Esophagus muscularis mucosa (tissue), 4 donors: ENCODE data around the gene CHST12. TPM values are rescaled to one million over a fixed set of nuclear protein-coding genes. Genes with fewer than 3 reads are reported as not detected.
A peak's percentile ranks its signal among the peaks of the same experiment; 100 is the strongest.

ENCODE experiments used
- DNase-seq: peaks from one replicate; pipeline ENCODE4 v3.0.0-alpha.2; 2017; ENCODE audit errors: extremely low spot score
- H3K27ac ChIP-seq, 4 donors: fragments of 200-600 bp; sonication (generic); replicated peaks in 1 of 4; 1 replicate in 3 of 4; 2 replicates in 1 of 4; pipeline ENCODE4 v1.5.1; 2016 to 2019; ENCODE audit warnings: mild to moderate bottlenecking in 1 of 4
- H3K27me3 ChIP-seq, 4 donors: fragments of 200-600 bp; sonication (generic); one replicate each; pipeline versions ENCODE4 v1.5.1 to v1.6.0; 2016 to 2019
- H3K36me3 ChIP-seq, 4 donors: fragments of 200-600 bp; sonication (generic); one replicate each; pipeline ENCODE4 v1.5.1; 2016 to 2019
- H3K4me1 ChIP-seq, 4 donors: fragments of 200-600 bp; sonication (generic); one replicate each; pipeline ENCODE4 v1.5.1; 2016 to 2019
- H3K4me3 ChIP-seq, 4 donors: fragments of 200-600 bp; sonication (generic); 1 replicate in 2 of 4; 2 replicates in 2 of 4; pipeline ENCODE4 v1.5.1; 2016 to 2019; ENCODE audit warnings: mild to moderate bottlenecking in 4 of 4, moderate library complexity in 1 of 4
- H3K9me3 ChIP-seq, 4 donors: fragments of 200-600 bp; sonication (generic); 1 replicate in 3 of 4; 2 replicates in 1 of 4; pipeline ENCODE4 v1.5.1; 2016 to 2019
- EP300 ChIP-seq: sonication (generic); formaldehyde crosslinking; IDR thresholded peaks from one replicate; pipeline ENCODE4 v1.6.1; 2017; ENCODE audit warnings: antibody characterized with exemption
- POLR2A ChIP-seq: fragments of 450-650 bp; IDR thresholded peaks from one replicate; pipeline ENCODE4 v1.6.1; 2017; ENCODE audit warnings: antibody characterized with exemption, moderate library complexity, mild to moderate bottlenecking, low read depth
- POLR2AphosphoS5 ChIP-seq, 2 donors: sonication (generic); formaldehyde crosslinking; IDR thresholded peaks; one replicate each; pipeline ENCODE4 v1.6.1; 2017; ENCODE audit warnings: antibody characterized with exemption in 2 of 2
- WGBS: methylation state at CpG from one replicate; pipeline ENCODE4 v1.1.5; 2018; 5-methylcytosine and 5-hydroxymethylcytosine counted together
- intact Hi-C: fragments of 100-400 bp; cut with DNase I; formaldehyde crosslinking; loops from one replicate; pipeline ENCODE4 v1.15.1; 2023
- total RNA-seq, 4 donors: library from RNA; depleted of rRNA; stranded (reverse); fragments of >200 nt; gene quantifications; one replicate each; pipeline versions ENCODE4 v1.1.0 to v1.2.1, GENCODE V29; 2016
- TF ChIP-seq, protein P1 (sequence below), 3 experiments: fragments of 200-600 bp in 2 of 3; fragments of 450-650 bp in 1 of 3; sonication (generic) in 2 of 3; IDR thresholded peaks; one replicate each; pipeline ENCODE4 v1.5.1; 2017 to 2019; ENCODE audit warnings: antibody characterized with exemption in 3 of 3, mild to moderate bottlenecking in 2 of 3, moderate library complexity in 1 of 3

CHST12 gene
- total RNA-seq, 4 donors from 2014 or later, result 6.6 to 24.0 (median 14.8) TPM

DNA sequence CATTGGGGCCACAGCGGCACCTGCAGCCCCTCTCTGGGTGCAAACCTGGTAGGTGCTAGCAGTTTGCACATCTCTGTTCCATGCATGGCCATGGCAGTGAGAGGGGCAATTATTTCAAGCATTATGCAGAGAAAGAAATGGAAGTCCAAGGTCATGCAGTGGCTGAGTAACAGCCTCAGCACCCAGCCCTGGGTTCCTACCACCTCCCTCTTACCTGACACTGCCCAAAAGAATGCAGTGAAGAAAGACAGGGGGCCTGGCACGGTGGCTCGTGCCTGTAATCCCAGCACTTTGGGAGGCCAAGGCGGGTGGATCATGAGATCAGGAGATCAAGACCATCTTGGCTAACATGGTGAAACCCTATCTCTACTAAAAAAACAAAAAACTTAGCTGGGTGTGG lies 4.9 kb upstream of the CHST12 start:
- intact Hi-C loops, result no loop called here
- H3K36me3 ChIP-seq, result no peaks in the 10 kb centered on the region
- TF ChIP-seq POLR2A (no peak), EP300 (no peak), POLR2AphosphoS5 (IDR thresholded peaks at IDR 0.05) (no peak)
- TF ChIP-seq, protein P1, sequence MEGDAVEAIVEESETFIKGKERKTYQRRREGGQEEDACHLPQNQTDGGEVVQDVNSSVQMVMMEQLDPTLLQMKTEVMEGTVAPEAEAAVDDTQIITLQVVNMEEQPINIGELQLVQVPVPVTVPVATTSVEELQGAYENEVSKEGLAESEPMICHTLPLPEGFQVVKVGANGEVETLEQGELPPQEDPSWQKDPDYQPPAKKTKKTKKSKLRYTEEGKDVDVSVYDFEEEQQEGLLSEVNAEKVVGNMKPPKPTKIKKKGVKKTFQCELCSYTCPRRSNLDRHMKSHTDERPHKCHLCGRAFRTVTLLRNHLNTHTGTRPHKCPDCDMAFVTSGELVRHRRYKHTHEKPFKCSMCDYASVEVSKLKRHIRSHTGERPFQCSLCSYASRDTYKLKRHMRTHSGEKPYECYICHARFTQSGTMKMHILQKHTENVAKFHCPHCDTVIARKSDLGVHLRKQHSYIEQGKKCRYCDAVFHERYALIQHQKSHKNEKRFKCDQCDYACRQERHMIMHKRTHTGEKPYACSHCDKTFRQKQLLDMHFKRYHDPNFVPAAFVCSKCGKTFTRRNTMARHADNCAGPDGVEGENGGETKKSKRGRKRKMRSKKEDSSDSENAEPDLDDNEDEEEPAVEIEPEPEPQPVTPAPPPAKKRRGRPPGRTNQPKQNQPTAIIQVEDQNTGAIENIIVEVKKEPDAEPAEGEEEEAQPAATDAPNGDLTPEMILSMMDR (IDR thresholded peaks at IDR 0.05), result no peak
- H3K27me3 ChIP-seq, result no peaks in the 10 kb centered on the region
- no peak for DNase-seq
- no peaks in the 10 kb centered on the region for H3K9me3 ChIP-seq
- WGBS, result 95% methylated on average over 4 of the region's 4 CpGs
- H3K27ac ChIP-seq, result no peak overlapping the region
- H3K4me1 ChIP-seq, result peaks cover 26 to 29% (median 27%) of the 10 kb centered on the region in 4 donors
- no peak overlapping the region for H3K4me3 ChIP-seq

- Histone ChIP-seq H3K4me3 (no peak overlapping the region), H3K4me1 (peaks cover 32 to 36% (median 35%) of the 10 kb centered on the region in 4 donors), H3K27ac (peak overlapping the region; percentile 66 to 84 (median 74)), H3K36me3 (no peaks in the 10 kb centered on the region), H3K27me3 (no peaks in the 10 kb centered on the region), H3K9me3 (no peaks in the 10 kb centered on the region)
- intact Hi-C loops, result no loop called here
- 20% methylated on average over 6 of the region's 6 CpGs for WGBS
- DNase-seq, result no peak
- peak; percentile 31 to 41 for TF ChIP-seq POLR2AphosphoS5 (IDR thresholded peaks at IDR 0.05)
- no peak for TF ChIP-seq POLR2A
Observed at GRCh38 chr7:2399848-2400587, 3.4 kb upstream of the CHST12 start.

GRCh38 chr7:2402687-2403013 lies 761 bp upstream of the CHST12 start:
- peak overlapping the region; percentile 85 to 99 (median 97) for H3K4me3 ChIP-seq
- intact Hi-C loops, result loop anchor here (1.0 kb wide), 1 partner anchor 46 kb away; no protein-coding TSS in a partner anchor
- TF ChIP-seq, protein P1 (IDR thresholded peaks at IDR 0.05), result no peak
- TF ChIP-seq EP300, result no peak
- no peak for TF ChIP-seq POLR2AphosphoS5 (IDR thresholded peaks at IDR 0.05)
- TF ChIP-seq POLR2A, result no peak
- H3K36me3 ChIP-seq, result no peaks in the 10 kb centered on the region
- DNase-seq, result no peak
- peak overlapping the region; percentile 66 to 86 (median 83) for H3K27ac ChIP-seq
- no peaks in the 10 kb centered on the region for H3K27me3 ChIP-seq
- peaks cover 42 to 61% (median 56%) of the 10 kb centered on the region in 4 donors for H3K4me1 ChIP-seq
- WGBS, result 64% methylated on average over 6 of the region's 6 CpGs
- H3K9me3 ChIP-seq, result no peaks in the 10 kb centered on the region

DNA sequence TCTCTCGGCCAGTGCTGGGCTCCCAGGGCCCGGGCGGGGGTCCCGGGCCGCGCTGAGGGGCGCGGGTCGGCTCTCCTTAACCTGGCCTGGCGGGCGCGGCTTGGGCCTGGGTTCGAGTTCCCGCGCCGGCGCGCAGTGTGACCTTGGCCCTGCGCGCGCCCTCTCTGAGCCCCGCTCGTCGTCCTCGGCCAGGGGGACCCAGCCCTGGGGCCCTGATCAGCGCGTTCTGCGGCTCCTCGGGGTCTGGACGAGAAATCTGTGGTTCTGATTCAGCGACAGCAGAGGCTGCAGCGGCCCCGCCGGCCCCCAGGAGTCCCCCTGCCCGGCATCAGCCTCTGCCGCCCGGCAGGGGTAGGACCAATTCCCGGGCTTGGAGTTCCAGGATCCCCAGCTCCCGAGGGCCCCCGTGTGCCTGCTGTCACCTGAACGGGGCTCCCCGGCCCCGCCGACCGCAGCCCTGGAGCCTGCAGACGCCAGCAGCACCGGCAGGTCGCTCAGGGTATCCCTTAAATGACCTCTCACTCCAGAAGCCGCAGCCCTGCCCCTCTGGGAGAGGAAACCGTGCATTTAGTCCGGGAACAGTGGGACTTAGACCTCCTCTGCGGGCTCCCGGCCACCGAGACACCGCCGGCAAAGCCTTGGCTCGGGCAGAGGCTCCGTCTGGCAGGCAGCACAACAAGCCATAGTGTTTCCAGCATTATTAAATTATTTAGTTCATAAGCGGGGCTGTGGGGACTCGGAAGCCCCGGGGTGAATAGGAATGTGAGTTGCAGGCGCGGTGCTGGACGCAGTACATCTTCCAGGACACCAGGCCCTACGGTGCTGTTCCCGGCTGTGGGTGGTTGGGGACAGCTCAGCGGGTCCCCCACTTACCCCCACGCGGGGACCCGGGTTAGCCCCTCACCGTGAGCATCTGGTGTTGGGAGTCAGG lies 572 bp downstream of the CHST12 start:
- Histone ChIP-seq H3K4me1 (peaks cover 49 to 71% (median 66%) of the 10 kb centered on the region in 4 donors), H3K36me3 (no peaks in the 10 kb centered on the region), H3K27ac (peak overlapping the region; percentile 81 to 86 (median 84)), H3K4me3 (peak overlapping the region; percentile 85 to 99 (median 97)), H3K9me3 (no peaks in the 10 kb centered on the region), H3K27me3 (no peaks in the 10 kb centered on the region)
- intact Hi-C loops, result loop anchor here (1.0 kb wide), 1 partner anchor 48 kb away; no protein-coding TSS in a partner anchor
- no peak for DNase-seq
- WGBS, result 3% methylated on average over 7 of the region's 71 CpGs
- no peak for TF ChIP-seq POLR2AphosphoS5 (IDR thresholded peaks at IDR 0.05)
- TF ChIP-seq, protein P1 (IDR thresholded peaks at IDR 0.05), result peak in 1 of 3 experiments; percentile 20

DNA sequence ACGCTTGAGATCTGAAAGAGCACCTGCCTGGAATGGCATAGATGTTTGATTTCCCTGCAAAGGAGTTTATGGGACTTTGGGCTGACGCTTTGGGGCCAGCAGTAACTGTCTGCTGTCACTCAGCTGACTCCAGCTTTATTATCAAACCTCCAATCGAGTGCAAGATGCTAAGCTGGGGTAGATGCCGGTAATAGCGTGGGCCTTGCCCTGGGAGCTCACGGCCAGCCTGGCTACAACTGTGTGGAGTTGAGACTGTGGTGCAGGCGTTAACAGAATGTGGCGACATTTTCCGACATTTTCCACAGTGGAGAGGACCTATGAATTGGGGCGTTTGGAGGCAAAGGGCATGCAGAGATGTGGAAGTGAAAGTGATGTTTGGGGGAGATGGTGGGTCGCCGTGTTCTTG lies 1.3 kb downstream of the CHST12 start:
- peaks cover 47 to 72% (median 63%) of the 10 kb centered on the region in 4 donors for H3K4me1 ChIP-seq
- no peaks in the 10 kb centered on the region for H3K36me3 ChIP-seq
- H3K27ac ChIP-seq, result peak overlapping the region in 3 of 4 donors; percentile 81 to 86 (median 85)
- 62% methylated on average over 12 of the region's 12 CpGs for WGBS
- intact Hi-C loops, result no loop called here
- TF ChIP-seq, protein P1 (IDR thresholded peaks at IDR 0.05), result no peak
- TF ChIP-seq POLR2A (no peak), EP300 (no peak), POLR2AphosphoS5 (IDR thresholded peaks at IDR 0.05) (no peak)
- no peaks in the 10 kb centered on the region for H3K27me3 ChIP-seq
- H3K9me3 ChIP-seq, result no peaks in the 10 kb centered on the region
- DNase-seq, result no peak
- H3K4me3 ChIP-seq, result peak overlapping the region; percentile 85 to 99 (median 97)
